HEK293T (cell line): Measurements from ENCODE around the gene TTC28.
"Not testable (repeated sequence)": the region's sequence is repeated elsewhere in the genome, so short reads cannot be mapped to it uniquely, and the experiment has no call there.

ENCODE experiments used
- CTCF ChIA-PET: fragments of 350-600 bp; formaldehyde crosslinking; extraction: SDS; loops from one replicate; lab custom pipeline; 2021; ENCODE audit warnings: antibody characterized with exemption, inconsistent platforms; lab: Yijun Ruan, JAX
- POLR2A ChIA-PET: fragments of 350-600 bp; formaldehyde crosslinking; extraction: SDS; loops from one replicate; lab custom pipeline; 2020; ENCODE audit warnings: antibody characterized with exemption, inconsistent platforms; lab: Yijun Ruan, JAX
- DNase-seq: peaks from one replicate; pipeline ENCODE4 v3.0.0; 2012; ENCODE audit warnings: mixed read lengths; ENCODE audit errors: extremely low spot score
- ARNT ChIP-seq: fragments of 450-650 bp; IDR thresholded peaks from 2 replicates; pipeline ENCODE4 v1.6.1; 2017; ENCODE audit warnings: mild to moderate bottlenecking
- BHLHE40 ChIP-seq: fragments of 450-650 bp; IDR thresholded peaks from 2 replicates; pipeline ENCODE4 v1.6.1; 2016; ENCODE audit warnings: mild to moderate bottlenecking, moderate library complexity, borderline replicate concordance
- CTBP1 ChIP-seq: fragments of 450-650 bp; IDR thresholded peaks from 2 replicates; pipeline ENCODE4 v1.6.1; 2016; ENCODE audit warnings: borderline replicate concordance
- ELF4 ChIP-seq: fragments of 450-650 bp; IDR thresholded peaks from 2 replicates; pipeline ENCODE4 v1.6.1; 2017; ENCODE audit warnings: antibody characterized with exemption
- FOXA1 ChIP-seq: fragments of 450-650 bp; IDR thresholded peaks from 2 replicates; pipeline ENCODE4 v1.6.1; 2016; ENCODE audit warnings: mild to moderate bottlenecking
- FOXK2 ChIP-seq: fragments of 450-650 bp; IDR thresholded peaks from 2 replicates; pipeline ENCODE4 v1.6.1; 2016; ENCODE audit warnings: mild to moderate bottlenecking
- FOXM1 ChIP-seq: fragments of 450-650 bp; IDR thresholded peaks from 2 replicates; pipeline ENCODE4 v1.6.1; 2017; ENCODE audit warnings: mild to moderate bottlenecking, borderline replicate concordance
- HDGF ChIP-seq: fragments of 450-650 bp; IDR thresholded peaks from 2 replicates; pipeline ENCODE4 v1.6.1; 2017; ENCODE audit warnings: antibody characterized with exemption, borderline replicate concordance
- L3MBTL2 ChIP-seq: fragments of 450-650 bp; conservative IDR thresholded peaks from 2 replicates; pipeline ENCODE4 v1.6.1; 2016; ENCODE audit warnings: mild to moderate bottlenecking
- LEF1 ChIP-seq: fragments of 450-650 bp; IDR thresholded peaks from 2 replicates; pipeline ENCODE4 v1.6.1; 2017; ENCODE audit warnings: mild to moderate bottlenecking, borderline replicate concordance
- NFRKB ChIP-seq: fragments of 450-650 bp; IDR thresholded peaks from 2 replicates; pipeline ENCODE4 v1.6.1; 2016; ENCODE audit warnings: mild to moderate bottlenecking, moderate library complexity
- PKNOX1 ChIP-seq: fragments of 450-650 bp; IDR thresholded peaks from 2 replicates; pipeline ENCODE4 v1.6.1; 2016
- SP1 ChIP-seq: fragments of 450-650 bp; IDR thresholded peaks from 2 replicates; pipeline ENCODE4 v1.6.1; 2017
- SUZ12 ChIP-seq: fragments of 450-650 bp; IDR thresholded peaks from 2 replicates; pipeline ENCODE4 v1.6.1; 2016; ENCODE audit warnings: mild to moderate bottlenecking
- TARDBP ChIP-seq: fragments of 450-650 bp; IDR thresholded peaks from 2 replicates; pipeline ENCODE4 v1.6.1; 2016
- ZNF384 ChIP-seq: fragments of 450-650 bp; IDR thresholded peaks from 2 replicates; pipeline ENCODE4 v1.6.1; 2016

Gene TTC28

GRCh38 chr22:28703436-28703835 lies 23.8 kb upstream of the TTC28 start:
- TF ChIP-seq PKNOX1 (no peak), BHLHE40 (no peak), L3MBTL2 (no peak), FOXK2 (no peak), FOXM1 (no peak), SUZ12 (no peak), CTBP1 (no peak), NFRKB (no peak), ELF4 (no peak), ZNF384 (no peak)
- POLR2A ChIA-PET: no interaction called here
- CTCF ChIA-PET: no interaction called here
- no peak for DNase-seq

GRCh38 chr22:28702891-28703290 lies 23.3 kb upstream of the TTC28 start:
- TF ChIP-seq CTBP1 (no peak), LEF1 (no peak), PKNOX1 (no peak), TARDBP (no peak), SP1 (no peak), ARNT (no peak), HDGF (no peak), FOXK2 (no peak), L3MBTL2 (no peak), ELF4 (no peak), ZNF384 (no peak), SUZ12 (no peak), BHLHE40 (no peak), FOXM1 (no peak), FOXA1 (no peak), NFRKB (no peak)
- CTCF ChIA-PET: no interaction called here
- DNase-seq: no peak
- POLR2A ChIA-PET: no interaction called here

- POLR2A ChIA-PET, DNase-seq, CTCF ChIA-PET: not testable (repeated sequence)
These were observed 13.6 kb upstream of the TTC28 start for GRCh38 chr22:28693041-28693760.

- POLR2A ChIA-PET, CTCF ChIA-PET, DNase-seq: not testable (repeated sequence)
These were observed 10.2 kb upstream of the TTC28 start for GRCh38 chr22:28689796-28690195.

- CTCF ChIA-PET, DNase-seq, POLR2A ChIA-PET: not testable (repeated sequence)
These were observed 3.3 kb upstream of the TTC28 start for GRCh38 chr22:28682966-28683365.

- DNase-seq, POLR2A ChIA-PET, CTCF ChIA-PET: not testable (repeated sequence)
These were observed 1.3 kb upstream of the TTC28 start for GRCh38 chr22:28680813-28681490.

GRCh38 chr22:28678778-28679610 lies 646 bp downstream of the TTC28 start:
- CTCF ChIA-PET: not testable (repeated sequence)

GRCh38 chr22:28678170-28678569 lies 1.5 kb downstream of the TTC28 start:
- DNase-seq, CTCF ChIA-PET: not testable (repeated sequence)
- POLR2A ChIA-PET: interaction anchor here (0.7 to 0.8 kb wide), 2 partner anchors 49 to 63 kb away, joined by 3 read pairs; partner anchors contain the start of genes CHEK2 and HSCB

More at GRCh38 chr22:28678778-28679610, 646 bp downstream of the TTC28 start:
- POLR2A ChIA-PET: interaction anchor here (0.6 to 1.3 kb wide), 6 partner anchors 20 to 70 kb away, joined by 3 to 4 read pairs (median 3); partner anchors contain the start of genes CHEK2 and HSCB
- not testable (repeated sequence) for DNase-seq
